Posterior vena cava (tissue), 2 donors: ENCODE measurements around the gene FAM3B. TPM values are rescaled to one million over a fixed set of nuclear protein-coding genes. Genes with fewer than 3 reads are reported as not detected.
"Not testable (repeated sequence)": the region's sequence is repeated elsewhere in the genome, so short reads cannot be mapped to it uniquely, and the experiment has no call there.

ENCODE experiments used
- DNase-seq: peaks from one replicate; pipeline ENCODE4 v3.0.0-alpha.2; 2020; ENCODE audit warnings: low spot score
- intact Hi-C, 2 donors: fragments of 100-400 bp; cut with DNase I; formaldehyde crosslinking; loops; one replicate each; pipeline versions ENCODE4 v1.14.1 to v1.14.2; 2022 to 2023
- long read RNA-seq, 2 donors: library from polyadenylated mRNA; unstranded; transcript quantifications; one replicate each; pipeline ENCODE4 v2.0.0, GENCODE V29; 2020 to 2021
- total RNA-seq, 2 donors: library from RNA; stranded (reverse); fragmentation: NEBNext Ultra II Directional; extraction: Animal tissue kit (Norgen Biotek cat#: 25700); gene quantifications; one replicate each; pipeline ENCODE4 v1.2.1, GENCODE V29; 2021
- donor health status: DM: yes; HTN: yes; CAD: no.
- donor health status: DM: yes; HTN: yes; CAD: no.

FAM3B gene, protein sequence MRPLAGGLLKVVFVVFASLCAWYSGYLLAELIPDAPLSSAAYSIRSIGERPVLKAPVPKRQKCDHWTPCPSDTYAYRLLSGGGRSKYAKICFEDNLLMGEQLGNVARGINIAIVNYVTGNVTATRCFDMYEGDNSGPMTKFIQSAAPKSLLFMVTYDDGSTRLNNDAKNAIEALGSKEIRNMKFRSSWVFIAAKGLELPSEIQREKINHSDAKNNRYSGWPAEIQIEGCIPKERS
- total RNA-seq, result 1 to 10 TPM in 1 of 2 donors, under 1 TPM in 1; 0.60 to 1.1 TPM
- long read RNA-seq, donor 1, partial matches to known transcripts, result 0 of 1 reads
- long read RNA-seq, donor 1, other reads (novel, unspliced or antisense), result 0 of 1 reads
- long read RNA-seq, donor 2, result 0 reads

DNA sequence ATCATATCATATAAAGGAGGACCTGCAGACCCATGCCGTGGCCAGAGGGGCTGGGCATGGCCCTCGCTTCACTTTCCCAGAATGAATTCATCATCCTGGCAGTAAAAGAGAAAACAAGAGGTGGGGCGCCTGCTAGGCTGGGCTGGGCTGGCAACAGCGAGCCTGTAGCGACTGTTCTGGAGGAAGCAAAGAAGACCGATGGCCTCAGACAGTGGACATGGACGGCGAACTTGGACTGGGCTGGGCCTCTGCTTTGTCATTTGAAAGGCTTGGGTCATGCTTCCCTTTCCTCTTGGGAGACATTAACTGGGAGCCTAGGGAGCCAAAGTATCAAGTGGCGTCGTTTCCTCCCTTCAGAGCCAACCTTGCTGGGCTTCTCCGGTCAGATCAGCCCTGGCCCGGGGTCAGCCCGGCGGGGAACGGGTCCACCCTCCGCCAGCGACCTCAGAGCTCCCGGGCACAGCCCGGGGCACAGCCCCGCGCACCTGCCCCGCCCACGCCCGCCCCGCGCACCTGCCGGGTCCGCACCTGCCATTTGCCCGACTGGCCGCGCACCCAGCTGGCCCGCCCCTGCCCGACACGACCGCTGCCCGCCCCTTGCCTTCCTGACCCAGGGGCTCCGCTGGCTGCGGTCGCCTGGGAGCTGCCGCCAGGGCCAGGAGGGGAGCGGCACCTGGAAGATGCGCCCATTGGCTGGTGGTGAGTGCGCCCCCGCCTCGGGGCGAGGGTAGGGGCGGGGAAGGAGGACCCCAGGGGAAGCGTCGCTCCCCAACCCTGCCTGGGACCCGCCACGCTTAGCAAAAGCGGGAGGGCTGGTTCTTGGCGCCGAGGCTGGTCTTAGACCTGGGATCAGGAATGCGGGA is at the start of gene FAM3B:
Gene FAM3B (plus strand): TSS at position 602 of the 863 bp plus-strand sequence. CDS start 79 bp downstream, at position 681.
- DNase-seq, result no peak

DNA sequence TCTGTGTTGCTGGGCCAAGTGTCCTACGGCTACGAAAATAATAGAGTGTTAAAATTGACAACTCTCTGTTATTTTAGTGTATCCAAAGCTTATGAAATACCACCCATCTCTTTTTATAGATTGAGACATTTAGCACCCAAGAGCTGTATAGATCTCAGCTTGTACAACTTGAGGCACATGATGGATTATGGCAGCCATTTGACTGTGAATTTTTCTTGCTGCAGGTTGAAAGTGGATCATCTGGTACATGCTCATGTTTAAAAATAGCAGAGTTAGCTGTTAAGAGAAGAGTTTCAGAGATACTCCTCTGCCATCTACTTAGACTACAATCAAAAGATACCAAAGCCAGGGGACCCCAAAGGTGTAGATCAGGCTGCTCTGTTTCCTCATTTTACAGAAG is 49.3 kb upstream of the FAM3B start:
- DNase-seq, result no peak
- intact Hi-C loops, result no loop called here

More for the DNA sequence above, at the start of gene FAM3B:
- intact Hi-C loops, result no loop called here

DNA sequence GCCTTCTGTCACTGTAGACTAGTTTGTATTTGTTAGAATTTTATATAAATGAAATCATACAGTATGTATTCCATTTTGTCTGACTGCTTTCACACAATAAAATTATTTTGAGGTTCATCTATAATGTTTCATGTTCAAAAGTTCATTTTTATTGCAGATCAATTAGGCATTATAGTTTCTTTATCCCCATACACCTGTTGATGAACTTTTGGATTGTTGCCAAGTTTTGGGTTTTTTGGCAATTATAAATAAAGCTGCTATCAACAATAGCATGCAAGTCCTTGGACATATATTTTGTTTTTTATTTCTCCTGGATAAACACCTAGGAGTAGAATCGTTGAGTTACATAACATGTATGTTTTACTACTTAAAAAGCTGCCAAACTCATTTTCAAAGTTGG is 47.1 kb upstream of the FAM3B start:
- DNase-seq, result no peak
- intact Hi-C loops, result no loop called here

DNA sequence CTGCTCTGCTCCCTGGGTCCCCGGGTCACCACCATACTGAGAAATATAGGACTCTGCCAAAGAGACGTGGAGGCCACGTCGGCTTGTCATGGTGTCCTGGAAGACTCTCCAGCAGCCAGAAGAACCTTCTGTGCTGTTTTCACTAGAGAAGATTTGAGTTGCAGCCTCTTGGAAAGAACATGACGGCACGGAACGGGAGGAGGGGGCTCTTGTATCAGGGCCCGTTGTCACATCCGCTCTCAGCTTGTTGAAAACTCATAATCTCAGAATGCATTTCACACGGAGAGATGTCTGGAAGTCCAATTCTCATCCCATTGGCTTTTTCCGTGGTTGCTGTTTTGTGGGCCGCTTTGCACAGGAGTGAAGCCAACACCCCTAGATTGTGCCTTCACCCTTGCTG is 39.4 kb upstream of the FAM3B start:
- intact Hi-C loops, result no loop called here
- DNase-seq, result no peak

DNA sequence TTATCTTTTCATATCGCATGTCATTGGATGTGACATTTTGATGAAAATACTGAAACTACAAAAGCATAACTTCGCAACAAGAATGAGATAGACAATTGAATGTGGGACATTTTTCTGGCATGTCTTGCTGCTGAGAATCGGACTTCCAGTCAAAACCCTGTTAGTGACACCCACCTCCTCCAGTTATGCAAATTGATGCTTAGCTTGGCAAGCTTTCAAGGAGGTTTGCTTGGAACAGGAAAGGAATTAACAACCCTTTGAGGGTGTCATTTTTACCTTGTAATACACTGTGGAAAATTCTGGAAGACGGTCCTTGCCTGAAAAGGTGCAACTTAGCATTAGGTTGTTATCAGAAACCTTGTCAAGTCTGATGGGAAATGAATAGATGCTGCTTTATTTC is 38.8 kb upstream of the FAM3B start:
- DNase-seq, result no peak
- intact Hi-C loops, result no loop called here

DNA sequence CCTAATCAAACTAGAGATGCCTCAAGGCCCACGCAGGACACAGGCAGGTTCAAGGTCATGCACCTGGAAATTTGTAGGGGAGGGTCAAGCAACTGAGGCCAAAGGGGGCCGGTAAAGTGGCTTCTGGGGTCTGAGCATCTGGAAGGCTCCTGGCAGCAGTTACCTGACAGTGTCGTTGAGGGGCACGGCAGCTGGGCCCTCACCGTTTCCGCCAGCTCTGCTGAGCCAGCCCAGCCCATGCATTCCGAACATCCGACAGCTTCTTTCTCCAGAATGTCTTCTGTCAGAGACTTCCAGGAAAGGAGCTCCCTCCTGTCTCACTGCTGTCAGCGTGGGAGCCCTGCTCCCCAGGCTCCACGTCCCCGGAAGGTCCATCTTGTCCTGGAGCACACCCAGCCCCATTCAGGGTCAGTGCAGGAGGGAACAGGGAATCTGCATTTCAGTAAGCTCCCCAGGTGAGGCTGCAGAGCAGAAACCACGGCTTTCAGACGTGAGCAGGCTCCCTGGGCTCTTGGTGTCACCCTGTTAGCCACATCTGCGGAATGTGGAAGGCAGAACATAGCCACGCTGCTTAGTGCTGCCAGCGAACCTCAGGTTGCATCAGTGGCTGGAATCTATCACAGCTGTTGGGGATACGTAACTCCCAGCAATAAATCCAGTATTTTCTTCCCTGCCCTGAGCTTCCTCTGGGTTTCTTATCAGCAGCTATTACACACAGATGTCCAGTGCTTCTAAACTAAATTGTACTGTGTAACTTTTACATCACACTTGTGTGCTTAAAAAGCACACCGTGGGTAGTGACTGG is 36.3 kb upstream of the FAM3B start:
- intact Hi-C loops, result loop anchor here in 1 of 2 donors (10.0 kb wide), 1 partner anchor 184 kb away; no protein-coding TSS in a partner anchor
- peak; percentile 82 for DNase-seq

DNA sequence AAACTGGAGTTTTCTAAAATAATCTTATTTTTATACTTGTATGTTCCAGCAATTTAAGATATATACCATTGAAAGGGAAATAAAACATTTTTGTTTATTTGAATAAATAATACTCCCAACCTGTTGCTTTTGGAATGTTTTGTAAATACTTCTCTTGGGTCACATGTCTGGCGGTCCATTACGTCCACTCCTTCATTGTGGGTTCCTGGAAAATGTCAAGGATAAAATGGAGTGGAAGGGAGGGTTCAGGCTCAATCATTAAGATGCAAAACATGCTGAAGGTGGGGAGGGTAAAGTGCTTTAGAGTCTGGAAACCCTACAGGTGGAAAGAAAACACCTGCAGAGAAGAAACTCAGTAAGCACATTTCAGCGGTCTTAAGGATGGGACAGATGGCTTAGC is 34.2 kb upstream of the FAM3B start:
- intact Hi-C loops, result loop anchor here (2.0 to 10.0 kb wide), 2 partner anchors 178 to 182 kb away; no protein-coding TSS in a partner anchor
- no peak for DNase-seq

DNA sequence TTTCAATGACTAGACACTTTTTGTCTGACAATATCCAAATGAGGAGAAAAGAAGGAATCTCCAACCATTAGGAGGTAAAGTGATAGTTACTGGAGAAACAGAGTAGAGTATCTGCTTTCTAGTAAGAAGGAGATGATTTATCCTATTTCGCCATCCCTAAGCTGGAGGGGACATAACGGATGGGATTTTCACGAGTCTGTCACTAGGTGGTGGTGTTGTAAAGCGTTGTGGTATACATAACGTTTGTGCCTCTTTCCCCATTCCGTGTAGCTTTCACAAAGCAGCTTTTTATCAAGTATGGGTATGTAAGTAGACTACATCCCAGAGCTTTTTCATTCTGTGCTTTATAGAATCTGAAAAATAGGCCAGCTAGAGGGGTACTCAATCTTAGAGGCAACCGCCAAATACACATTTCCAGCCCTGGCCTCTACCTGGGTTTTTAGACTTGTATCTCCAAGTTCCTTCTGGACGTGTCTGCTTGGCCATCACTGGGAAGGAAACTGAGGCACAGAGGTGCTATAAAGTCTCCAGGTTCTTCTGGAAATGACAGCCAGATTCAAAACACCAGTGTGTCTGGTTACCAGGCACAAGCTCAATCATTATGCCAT is 33.3 kb upstream of the FAM3B start:
- DNase-seq, result no peak
- intact Hi-C loops, result loop anchor here (2.0 to 10.0 kb wide), 2 partner anchors 177 to 181 kb away; no protein-coding TSS in a partner anchor

DNA sequence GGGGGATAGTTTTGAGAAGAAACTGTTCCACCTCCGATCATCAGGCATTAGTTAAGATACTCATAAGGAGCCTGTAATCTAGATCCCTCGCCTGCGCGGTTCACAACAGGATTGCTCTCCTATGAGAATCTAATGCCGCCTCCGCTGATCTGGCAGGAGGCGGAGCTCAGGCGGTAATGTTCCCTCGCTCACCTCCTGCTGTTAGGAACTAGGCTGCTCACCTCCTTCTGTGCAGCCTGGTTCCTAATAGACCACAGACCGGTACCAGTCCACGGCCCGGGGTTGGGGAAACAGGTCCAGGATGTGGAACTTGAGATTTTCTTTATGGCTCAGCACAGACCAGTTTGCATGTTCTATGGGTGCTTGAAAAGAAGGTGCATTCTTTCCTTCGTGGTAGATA is 27.2 kb upstream of the FAM3B start:
- intact Hi-C loops, result loop anchor here in 1 of 2 donors (10.0 kb wide), 1 partner anchor 175 kb away; no protein-coding TSS in a partner anchor
- DNase-seq, result no peak

DNA sequence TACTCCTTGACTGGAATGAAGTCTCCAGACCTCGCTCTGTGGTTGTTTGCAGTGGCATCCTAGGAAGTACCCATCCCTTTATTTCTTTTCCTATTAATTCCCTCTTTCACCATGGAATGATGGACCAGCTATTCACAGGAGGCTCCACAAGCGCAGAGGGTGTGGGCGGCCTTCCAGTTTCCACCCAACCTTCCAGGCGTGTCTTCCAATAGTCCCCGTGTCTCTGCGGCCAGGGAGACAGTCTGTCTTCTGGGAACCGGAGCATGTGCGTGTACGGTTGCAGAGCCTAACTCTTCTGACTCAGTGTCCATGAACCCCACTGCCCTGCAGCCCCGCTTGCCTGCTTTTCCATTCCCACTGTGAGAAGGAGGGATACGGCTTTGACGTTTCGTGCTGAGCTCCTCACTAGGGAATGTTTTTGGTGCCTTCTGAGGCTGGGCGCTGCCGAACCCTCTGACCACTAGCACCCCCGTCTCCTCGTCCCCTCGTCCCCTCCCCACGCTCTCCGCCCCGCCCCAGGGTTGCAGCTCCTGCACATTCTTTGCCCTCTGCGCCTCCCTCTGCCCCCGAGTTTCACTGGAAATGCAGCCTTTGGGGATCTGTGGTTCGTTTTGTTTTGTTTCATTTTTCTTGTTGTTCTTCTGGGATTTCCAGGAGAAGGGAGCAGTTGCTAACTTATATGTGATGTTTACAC is 26.3 kb upstream of the FAM3B start:
- intact Hi-C loops, result no loop called here
- no peak for DNase-seq

DNA sequence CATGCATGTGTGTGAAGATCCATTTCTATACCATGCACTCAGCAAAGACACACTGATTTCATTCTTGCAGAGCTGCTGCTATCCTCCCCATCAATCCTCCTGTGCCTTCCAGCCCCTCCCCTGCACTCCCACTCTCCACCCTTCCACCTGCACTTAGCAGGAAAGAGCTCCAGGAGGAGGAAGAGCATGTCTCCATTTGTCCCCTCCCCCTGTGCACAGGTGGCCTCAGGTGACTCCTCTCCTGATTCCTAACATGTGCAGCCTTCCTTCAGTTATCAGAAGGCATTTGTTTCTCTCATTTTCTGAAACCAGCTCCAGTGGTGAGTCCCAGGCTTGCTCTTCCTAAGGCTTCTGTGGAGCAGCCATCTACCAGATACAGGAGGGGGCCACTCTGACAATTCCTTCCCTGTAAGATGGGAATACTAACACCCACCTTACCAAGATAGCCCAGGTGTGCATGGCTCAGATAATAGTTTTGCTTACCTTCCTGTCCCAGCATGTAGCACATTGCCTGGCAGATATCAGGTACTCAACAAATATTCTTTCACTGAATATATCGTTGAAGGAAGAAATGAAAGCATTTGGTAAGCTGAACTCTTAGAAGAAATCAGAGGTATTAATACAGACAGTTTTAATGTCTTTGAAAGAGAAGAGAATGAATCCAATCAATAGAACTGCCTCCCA is 21.9 kb upstream of the FAM3B start:
- intact Hi-C loops, result no loop called here
- DNase-seq, result no peak

DNA sequence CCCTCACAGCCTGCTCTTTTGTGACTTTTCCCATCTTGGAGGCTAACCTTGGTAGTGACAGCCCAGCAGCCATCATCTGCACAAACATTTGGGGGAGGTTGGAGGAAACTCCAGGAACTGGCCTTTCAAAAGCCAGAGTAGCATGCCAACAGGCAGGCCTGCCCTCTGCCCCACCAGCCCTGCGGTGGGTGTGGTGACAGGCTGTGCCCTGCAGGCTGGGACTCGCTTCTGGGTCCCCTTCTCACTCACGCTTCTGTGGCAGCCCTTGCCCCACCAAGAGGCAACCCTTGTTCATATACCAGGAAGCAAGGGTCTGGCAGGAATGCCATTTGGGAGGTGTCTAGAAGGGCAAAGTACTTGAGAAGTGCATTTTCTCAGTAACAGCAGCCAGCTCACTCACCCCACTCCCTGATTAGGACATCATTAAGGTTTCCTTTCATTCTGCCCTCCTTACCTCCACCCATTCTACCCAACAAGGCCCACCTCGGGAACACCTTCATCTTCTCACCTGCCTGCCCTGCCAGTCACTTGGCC is 20.8 kb upstream of the FAM3B start:
- intact Hi-C loops, result no loop called here
- no peak for DNase-seq

DNA sequence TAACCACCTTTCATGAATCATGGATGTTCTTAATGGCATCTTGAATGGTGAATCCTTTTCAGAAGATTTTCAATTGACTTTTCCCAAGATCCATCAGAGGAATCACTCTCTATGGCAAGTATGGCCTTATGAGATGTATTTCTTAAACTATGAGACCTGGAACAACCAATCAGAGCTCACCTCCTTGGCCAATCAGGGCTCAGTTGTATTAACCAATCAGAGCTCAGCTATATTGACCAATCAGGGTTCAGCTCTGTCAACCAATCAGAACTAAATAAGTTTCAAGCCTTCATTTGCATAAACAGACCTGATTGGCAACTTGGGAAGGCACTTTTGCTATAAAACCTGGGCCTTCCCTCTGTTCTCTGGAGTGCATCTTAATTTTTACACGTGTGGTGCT is 13.6 kb upstream of the FAM3B start:
- intact Hi-C loops, result no loop called here
- no peak for DNase-seq

DNA sequence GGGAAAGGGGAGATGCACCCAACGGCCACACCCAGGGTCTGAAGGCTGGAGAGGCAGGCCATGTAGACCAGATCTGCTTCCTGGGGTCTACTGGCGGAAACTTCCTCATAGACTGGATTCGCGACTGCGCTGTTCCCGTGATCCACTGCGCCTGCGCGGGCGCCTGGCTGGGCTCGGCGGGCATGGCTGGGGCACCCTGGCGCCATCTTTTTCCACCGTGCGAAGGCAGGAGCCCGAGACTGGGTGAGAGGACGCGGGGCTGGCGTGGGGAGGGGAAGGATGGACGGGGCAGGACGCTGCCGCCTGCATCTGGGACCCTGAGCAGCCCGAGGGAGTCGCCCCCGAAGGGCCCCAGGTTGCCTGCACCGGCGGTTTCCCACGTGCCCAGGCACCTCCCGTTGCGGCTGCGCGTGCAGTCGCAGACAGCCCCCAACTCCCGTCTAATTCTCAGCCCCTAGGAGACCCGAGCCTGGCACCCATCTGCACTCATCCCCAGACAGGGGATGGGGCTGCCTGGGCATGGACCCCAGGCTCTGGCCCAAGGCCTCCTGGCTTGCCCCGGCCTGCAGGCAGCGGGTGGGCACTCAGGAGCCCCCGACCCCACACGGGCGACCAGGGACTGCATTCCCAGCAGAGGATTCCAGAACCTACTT is 12.4 kb upstream of the FAM3B start:
- intact Hi-C loops, result no loop called here
- no peak for DNase-seq

DNA sequence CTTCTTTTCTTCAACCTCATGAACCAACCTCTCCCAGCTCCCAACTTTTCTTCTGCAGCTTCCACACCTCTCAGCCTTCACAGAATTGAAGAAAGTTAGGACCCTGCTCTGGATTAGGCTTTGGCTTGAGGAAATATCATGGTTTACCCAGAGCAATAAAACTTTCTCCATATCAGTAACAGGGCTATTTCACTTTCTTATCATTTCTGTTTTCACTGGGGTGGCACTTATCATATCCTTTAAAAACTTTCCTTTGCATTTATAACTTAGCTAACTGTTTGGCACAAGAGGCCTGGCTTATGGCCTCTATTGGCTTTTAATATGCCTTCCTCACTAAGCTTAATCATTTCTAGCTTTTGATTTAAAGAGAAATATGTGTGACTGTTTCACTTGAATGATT is 9.4 kb upstream of the FAM3B start:
- intact Hi-C loops, result no loop called here
- DNase-seq, result no peak

DNA sequence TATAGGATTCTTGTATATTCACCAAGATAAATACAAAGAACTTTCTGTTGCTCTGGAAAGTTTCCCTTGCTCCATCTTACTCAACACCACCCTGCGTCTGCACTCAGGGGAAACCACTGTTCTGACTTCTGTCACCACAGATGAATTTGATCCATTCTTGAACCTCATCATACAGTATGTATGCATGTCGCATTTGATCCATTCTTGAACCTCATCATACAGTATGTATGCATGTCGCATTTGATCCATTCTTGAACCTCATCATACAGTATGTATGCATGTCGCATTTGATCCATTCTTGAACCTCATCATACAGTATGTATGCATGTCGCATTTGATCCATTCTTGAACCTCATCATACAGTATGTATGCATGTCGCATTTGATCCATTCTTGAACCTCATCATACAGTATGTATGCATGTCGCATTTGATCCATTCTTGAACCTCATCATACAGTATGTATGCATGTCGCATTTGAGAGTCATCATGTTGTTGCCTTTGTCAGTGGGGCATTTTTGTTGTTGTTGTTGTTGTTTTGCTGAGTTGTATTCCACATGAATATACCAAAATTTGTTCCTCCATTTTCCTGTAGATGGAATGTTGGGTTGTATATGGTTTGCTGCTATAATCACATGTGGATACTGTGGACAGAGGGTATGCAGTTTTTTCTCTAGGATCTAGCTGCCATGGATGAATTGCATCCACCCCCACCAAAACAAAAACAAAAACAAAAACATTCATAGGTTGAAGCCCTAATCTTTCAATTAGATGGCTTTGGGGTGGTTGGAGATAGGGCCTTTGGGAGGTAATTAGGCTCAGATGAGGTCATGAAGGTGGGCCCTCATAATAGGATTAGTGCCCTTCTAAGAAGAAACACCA is 3.1 kb upstream of the FAM3B start:
- DNase-seq, intact Hi-C loops: not testable (repeated sequence)
